HG02870 (cell line): ENCODE data around the gene SPTBN1.

Experiments
- ATAC-seq: cut with Tn5 transposase; IDR thresholded peaks from one replicate; pipeline ENCODE4 v1.9.1; 2021; ENCODE audit warnings: mild to moderate bottlenecking, moderate library complexity; ENCODE audit not compliant: unreplicated experiment

Gene SPTBN1

GRCh38 chr2:54549917-54550518, 93.9 kb downstream of the SPTBN1 start:
- no peak for ATAC-seq

DNA sequence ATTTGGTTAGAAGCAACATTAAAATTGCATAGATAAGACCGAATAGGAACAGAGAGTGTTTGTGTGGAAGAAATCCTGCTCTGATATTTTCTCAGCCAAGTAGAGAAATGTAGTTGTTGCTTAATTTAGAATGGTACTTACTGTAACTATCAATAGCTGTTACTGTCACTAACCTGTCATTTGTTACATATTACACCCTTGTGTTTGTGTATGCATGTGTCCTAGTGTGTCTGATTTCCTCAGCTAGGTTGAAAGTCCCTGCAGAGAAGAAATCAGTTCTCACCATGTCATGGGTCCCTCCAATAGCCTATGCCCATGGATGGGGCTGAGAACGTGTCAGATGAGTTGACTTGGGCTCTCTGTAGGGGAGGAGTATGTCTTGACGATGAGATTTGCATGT, 94.4 kb downstream of the SPTBN1 start:
- ATAC-seq = no peak

DNA sequence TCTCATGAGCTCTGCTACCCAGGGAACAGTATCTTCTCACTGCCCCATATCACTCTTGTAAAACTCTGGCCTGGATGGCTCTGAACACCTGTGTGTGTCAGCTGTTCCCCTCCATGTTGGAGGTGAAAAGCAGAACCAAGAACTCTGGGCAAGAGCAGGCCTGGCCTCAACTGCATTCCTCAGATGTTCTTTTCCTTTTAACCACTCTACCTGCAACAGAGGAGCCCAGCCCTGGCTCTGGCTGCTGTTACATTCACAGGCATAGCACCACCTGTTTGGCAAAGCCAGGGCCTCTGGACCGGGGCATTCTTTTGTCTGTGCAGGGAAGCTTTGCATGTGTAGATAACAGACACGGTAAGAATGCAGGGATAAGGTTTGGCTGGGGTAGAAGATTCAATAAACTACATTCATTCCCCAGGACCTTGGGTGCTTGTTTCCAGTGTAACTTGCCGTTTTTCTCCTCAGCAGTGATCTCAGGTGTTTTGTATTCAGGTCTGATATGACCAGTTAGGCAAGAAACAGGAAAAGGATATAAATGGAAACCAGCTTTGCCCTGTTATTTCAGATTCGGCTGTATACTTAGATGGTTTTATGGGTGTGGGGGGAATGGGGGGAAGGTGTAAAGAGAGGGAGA, 95.1 kb downstream of the SPTBN1 start:
- ATAC-seq = peak; percentile 57

DNA sequence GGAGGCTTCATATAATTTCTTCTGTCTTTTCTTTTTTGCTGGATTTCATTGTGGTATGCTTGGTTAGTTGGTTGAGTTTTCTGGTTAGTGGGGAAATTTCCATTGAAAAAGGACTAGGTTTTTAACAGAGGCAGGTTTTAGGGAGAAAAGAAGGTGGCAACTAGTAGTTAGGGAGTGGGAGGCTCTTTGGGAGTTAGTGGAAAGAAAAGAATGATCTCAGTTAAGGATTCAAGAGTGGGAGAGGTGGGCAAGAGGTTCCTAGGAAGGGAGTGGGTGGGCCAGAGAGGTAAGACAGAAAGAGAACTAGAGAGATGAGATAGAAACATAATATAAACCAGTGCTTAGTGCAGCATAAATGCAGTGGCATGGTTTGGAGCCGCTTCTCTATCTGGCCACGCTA, 96.9 kb downstream of the SPTBN1 start:
- ATAC-seq = no peak

DNA sequence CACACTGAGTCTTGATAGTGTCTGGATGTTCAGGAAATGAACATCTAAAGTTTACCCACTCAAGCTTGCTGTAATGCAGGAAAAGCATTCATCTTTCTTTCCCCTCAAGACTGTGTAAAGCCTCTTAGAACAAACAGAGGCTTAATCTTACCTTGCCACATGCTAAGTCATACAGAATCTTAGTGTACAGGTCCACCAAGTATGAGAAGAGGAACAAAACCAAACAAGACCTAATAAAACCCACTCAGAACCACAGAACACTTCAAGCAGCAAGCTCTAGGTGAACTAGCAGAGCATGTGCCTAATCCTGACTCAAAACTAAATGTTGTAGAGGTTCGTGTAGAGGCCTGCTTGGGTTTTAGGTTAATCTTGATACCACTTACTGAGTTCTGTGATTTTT, 97.6 kb downstream of the SPTBN1 start:
- peak; percentile 37 for ATAC-seq

- ATAC-seq = no peak
Observed at GRCh38 chr2:54555318-54555837, 99.3 kb downstream of the SPTBN1 start.

DNA sequence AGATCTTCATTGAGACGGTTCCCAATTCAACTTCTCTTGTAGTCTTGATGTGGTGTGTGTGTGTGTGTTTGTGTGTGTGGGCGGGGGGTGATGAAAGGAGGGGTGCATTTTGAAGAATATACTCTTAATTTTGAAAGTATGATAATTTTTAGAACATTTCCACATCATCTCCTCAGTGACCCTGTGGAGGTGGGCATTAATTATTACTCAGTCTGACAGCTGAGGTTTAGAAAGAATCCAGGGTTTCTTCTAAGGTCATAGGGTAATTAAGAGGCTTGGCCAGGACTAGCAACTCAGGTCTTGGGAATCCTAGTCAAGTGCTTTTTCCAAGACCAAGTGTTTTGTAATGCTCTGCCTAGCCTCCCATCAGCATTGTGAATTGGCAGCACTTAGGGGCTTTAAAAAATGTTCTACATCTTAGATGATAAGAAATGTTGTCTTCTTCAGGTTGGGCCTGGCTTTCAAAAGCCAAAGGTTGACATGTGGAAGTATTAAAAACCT, 100.5 kb downstream of the SPTBN1 start:
- ATAC-seq = no peak

DNA sequence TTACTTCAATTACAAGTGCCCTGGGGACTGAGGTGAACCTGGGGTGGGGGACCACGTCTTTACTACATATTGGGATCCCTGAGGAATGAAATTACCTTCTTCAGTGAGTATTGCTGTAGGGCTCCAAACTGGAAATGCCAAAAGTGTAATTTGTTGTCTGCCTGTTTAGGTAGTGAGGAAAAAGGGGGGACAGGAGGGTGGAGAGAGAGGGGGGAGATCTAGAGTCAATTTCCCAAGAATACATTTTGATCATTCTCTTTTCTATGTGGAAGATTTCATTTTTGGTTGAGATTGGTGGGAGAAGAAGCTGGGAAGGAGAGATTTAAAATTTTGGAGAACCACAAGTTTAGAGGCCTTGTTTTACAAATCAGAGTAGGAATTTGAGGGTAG, 101.1 kb downstream of the SPTBN1 start:
- no peak for ATAC-seq

GRCh38 chr2:54557601-54558187, 101.6 kb downstream of the SPTBN1 start:
- ATAC-seq = peak; percentile 31

GRCh38 chr2:54558188-54559005, 102.3 kb downstream of the SPTBN1 start:
- ATAC-seq = peak; percentile 38

- no peak for ATAC-seq
Observed at GRCh38 chr2:54559006-54559445, 102.9 kb downstream of the SPTBN1 start.

DNA sequence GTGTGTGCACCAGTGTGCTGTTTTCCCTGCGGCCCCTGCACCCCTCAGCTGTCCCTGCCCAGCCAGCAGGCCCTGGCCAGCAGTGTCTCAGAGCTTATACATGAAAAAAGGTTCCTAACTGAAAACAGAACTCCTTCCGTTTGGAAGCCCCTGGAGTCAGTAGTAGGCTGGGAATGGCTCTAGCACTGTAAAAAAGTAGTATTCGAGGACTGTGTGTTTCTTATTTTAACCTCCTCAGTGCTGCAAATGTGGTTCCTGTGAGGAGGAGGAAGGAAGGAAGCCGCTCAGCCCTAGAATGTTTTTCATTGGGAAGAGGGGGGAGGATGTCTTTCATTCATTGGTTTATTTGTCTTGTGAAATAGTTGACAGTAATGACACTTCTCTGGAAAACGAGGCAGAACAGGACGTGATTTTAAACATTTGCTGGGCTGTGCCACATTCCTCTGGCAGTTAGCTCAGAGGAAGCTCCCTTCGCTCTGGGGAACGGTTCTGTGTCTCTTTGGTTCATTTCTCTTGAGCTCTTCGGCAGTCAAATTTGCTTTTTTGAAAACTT, 103.5 kb downstream of the SPTBN1 start:
- ATAC-seq = no peak

DNA sequence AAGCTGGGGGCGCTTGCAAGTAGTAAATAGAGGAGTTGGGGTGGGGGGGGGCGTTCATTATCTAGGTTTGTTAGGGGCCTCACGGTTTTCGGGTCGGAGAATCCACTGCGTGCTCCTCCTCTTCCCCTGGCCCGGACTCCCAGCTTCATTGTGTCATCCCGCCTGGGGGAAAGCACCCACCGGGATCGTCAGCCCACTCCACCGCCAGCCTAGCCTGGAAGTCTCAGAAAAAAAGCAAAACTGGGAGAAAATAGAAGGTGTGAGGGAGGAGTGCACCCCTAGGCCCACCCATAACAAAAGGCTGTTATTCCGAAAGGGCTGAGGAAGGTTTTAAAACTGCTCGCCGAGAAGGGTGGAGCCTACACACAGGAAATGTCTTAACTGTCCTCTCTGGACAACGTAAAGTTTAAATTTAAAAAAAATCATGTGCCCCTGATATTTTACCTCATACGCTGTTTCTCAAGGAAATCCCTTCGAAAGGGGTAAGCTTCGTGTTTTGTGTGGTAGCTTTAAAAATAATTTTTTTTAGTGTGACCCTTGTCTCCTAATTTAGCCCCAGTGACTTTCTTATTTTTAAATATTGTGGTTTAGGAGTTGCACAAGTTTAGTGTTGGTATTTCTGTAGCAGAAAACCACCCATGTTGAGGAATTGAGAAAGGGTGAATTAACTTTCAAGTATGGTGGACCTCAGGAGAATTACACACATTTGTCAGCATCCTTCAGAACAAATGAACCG, 104.2 kb downstream of the SPTBN1 start:
- ATAC-seq = peak; percentile 41

GRCh38 chr2:54561010-54561409, 104.9 kb downstream of the SPTBN1 start:
- no peak for ATAC-seq

DNA sequence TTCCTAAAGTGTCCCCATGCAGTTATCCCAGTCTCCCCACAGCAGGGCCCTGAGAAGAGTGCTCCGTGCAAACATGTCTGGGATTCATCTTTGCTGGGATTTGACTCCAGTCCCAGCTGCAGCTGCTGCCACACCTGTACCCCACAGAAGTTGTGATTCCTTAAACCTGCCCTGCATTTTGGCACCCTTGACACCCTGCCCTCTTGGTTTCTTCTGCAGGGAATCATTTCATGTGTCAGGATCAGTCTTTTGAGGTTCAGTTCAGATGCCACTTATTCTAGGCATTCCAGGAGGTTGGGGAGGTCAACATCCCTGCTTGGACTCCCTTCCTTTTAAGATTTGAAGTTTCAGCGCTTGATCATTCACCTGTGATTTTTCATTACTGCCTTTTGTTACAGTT, 108.3 kb downstream of the SPTBN1 start:
- ATAC-seq = no peak

GRCh38 chr2:54565551-54565950, 109.4 kb downstream of the SPTBN1 start:
- ATAC-seq = no peak

GRCh38 chr2:54566896-54567295, 110.8 kb downstream of the SPTBN1 start:
- ATAC-seq = no peak

DNA sequence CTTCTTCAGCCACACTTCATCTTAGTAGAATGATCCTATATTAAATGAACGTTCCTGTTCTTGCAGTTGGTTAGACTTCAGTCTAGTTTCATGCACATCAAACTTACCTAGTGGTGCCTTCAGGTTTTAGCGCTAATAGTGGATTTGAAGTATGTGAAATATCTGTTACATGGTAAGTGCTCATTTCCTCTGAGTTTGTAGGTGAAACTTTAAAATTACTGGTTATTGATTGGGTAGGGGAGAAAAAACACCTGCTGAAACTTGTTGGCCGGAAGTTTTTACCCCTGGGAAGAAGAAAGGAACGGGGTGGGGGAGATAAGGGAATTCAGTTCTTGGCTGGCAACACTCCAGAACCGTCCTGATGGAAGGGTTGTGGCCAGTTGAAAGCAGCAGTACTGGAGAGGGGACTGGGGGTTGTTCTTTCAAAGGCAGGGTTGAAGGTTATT, 112.8 kb downstream of the SPTBN1 start:
- ATAC-seq = peak; percentile 21

DNA sequence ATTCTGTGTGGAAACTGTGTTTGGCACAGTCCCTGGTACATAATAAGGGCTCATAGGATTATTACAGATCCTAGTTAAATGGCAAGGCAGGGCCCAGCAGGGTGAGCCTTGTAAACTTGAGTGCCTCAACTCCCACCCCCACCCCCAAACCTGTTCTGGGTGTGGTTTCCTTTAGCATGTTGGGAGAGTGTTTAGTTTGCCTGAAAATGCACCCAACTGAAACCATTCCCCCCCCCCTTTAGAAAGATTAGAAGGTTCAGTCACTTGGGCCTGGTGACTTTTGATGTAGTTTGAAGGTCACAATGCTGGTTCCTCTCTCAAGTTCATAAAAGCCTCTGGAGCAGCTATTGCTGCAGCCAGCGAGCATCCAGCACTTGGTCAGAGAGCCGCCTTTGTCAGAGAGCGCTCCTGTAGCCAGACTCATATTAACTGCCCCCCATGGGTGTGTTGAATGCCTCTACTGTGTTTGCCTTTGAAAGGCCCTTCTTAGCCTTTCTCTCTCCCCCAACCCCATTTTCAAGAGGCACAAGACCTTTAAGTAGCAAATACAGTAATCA, 113.7 kb downstream of the SPTBN1 start:
- ATAC-seq = peak; percentile 11

GRCh38 chr2:54570321-54570855, 114.3 kb downstream of the SPTBN1 start:
- no peak for ATAC-seq
